ENCODE measurements around the gene SULT1A2. TPM values are rescaled to one million over a fixed set of nuclear protein-coding genes. Genes with fewer than 3 reads are reported as not detected.

SULT1A2 gene
- total and polyA plus RNA-seq, 2 of the 8 experiments (the other 6 are each of a cell fraction or from before 2014, with no cell fraction given) = 0.29 to 0.35 TPM

DNA sequence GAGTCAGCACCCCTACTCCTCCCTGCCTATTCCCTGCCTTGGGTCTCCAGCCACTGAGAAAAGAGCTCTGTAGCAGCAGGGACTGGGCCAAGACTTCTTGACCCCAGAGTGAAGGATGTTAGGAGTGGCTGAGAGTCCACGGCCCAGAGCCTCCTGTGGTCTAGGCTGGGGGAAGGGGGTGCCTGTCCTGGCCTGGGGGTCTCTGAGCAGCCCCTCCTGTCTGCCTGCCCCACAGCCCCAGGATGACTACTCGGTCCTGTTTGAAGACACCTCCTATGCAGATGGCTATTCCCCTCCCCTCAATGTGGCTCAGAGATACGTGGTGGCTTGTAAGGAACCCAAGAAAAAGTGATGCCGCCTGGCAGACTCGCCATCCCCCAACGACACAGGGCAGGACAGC lies 5.5 kb downstream of the SULT1A2 start:
- DNase-seq (ENCODE audit: low read depth in 1 of 2, low spot score in 2 of 2) (no peak), FAIRE-seq (no peak)
- ChIA-PET CTCF (ENCODE audit: partially characterized antibody) (interaction anchor here (1.0 to 1.1 kb wide), 2 partner anchors 16 to 269 kb away, joined by 3 read pairs; no protein-coding TSS in a partner anchor), POLR2A (ENCODE audit: partially characterized antibody) (interaction anchor here (3.2 kb wide), 1 partner anchor 37 kb away, joined by 9 read pairs; the partner anchor contains the start of gene SGF29)
- no peak overlapping the region for H2BK120ac ChIP-seq (replicated peaks; ENCODE audit: low read depth, low read length)
- WGBS, 2 experiments (ENCODE audit: extremely low coverage in 1 of 2, insufficient coverage in 1 of 2, insufficient read length in 1 of 2, insufficient replicate concordance in 2 of 2, low coverage in 1 of 2, low lambda C conversion rate in 2 of 2, missing lambda C conversion rate in 1 of 2) = 78% methylated on average over 6 of the region's 6 CpGs; no CpG with 5 or more reads in 1 of the 2 experiments
- H3K27me3 ChIP-seq (replicated peaks in 1 of 4; ENCODE audit: control insufficient read depth in 3 of 4, extremely low read depth in 1 of 4, insufficient read depth in 3 of 4, low read length in 3 of 4) = no peaks in the 10 kb centered on the region
- H3K4me2 ChIP-seq (ENCODE audit: insufficient read depth in 1 of 2, low read depth in 2 of 2, low read length in 2 of 2) = no peak overlapping the region
- H4K20me1 ChIP-seq (replicated peaks in 1 of 2; ENCODE audit: control insufficient read depth in 1 of 2, insufficient read depth in 2 of 2, low read length in 2 of 2) = peaks cover 0 to 2% of the 10 kb centered on the region in 2 experiments
- no peak overlapping the region for H3K18ac ChIP-seq (ENCODE audit: extremely low read depth, low read length)
- H2BK20ac ChIP-seq (ENCODE audit: low read length) = no peak overlapping the region
- no peaks in the 10 kb centered on the region for H3K9me3 ChIP-seq (ENCODE audit: insufficient read depth in 2 of 2, low read depth in 1 of 2, low read length in 1 of 2)
- H3K14ac ChIP-seq (ENCODE audit: insufficient read length) = no peak overlapping the region
- H2AK5ac ChIP-seq (ENCODE audit: low read depth, low read length) = no peak overlapping the region
- no peak overlapping the region for H2AFZ ChIP-seq (ENCODE audit: low read length)
- H4K8ac ChIP-seq (ENCODE audit: extremely low read depth, insufficient read depth, low read length) = no peak overlapping the region
- H3K23ac ChIP-seq (ENCODE audit: insufficient read length) = no peak overlapping the region
- H3K56ac ChIP-seq (replicated peaks; ENCODE audit: insufficient read length, low read depth, low read length) = no peak overlapping the region
- H3K4me3 ChIP-seq (ENCODE audit: extremely low read depth in 1 of 4, insufficient read depth in 2 of 4, low read depth in 3 of 4, low read length in 4 of 4) = no peak overlapping the region
- H3K79me1 ChIP-seq (ENCODE audit: low read depth, low read length) = no peaks in the 10 kb centered on the region
- no peak overlapping the region for H2BK15ac ChIP-seq (ENCODE audit: low read length)
- H3K9ac ChIP-seq (replicated peaks in 1 of 4; ENCODE audit: extremely low read depth in 1 of 4, low read depth in 3 of 4, low read length in 3 of 4) = no peak overlapping the region
- H3K4me1 ChIP-seq (replicated peaks in 1 of 4; ENCODE audit: control insufficient read depth in 3 of 4, insufficient read depth in 4 of 4, low read length in 3 of 4) = peaks cover 0 to 5% (median 2%) of the 10 kb centered on the region in 4 experiments; a peak in 2 of 7 replicates
- no peak overlapping the region for H3K4ac ChIP-seq (replicated peaks; ENCODE audit: insufficient read length, low read depth, low read length)
- peaks cover 0 to 4% (median 1%) of the 10 kb centered on the region in 4 experiments; a peak in 4 of 8 replicates for H3K36me3 ChIP-seq (ENCODE audit: control insufficient read depth in 2 of 4, insufficient read depth in 4 of 4, low read length in 3 of 4)
- no peak overlapping the region for H2BK12ac ChIP-seq (ENCODE audit: low read depth, low read length)
- no peak overlapping the region for H3K27ac ChIP-seq (ENCODE audit: low read depth, low read length)
- no peak overlapping the region for H4K91ac ChIP-seq (replicated peaks; ENCODE audit: insufficient read length, low read length)
- H3K23me2 ChIP-seq (ENCODE audit: low read depth, low read length) = no peaks in the 10 kb centered on the region
- no peak overlapping the region for H2BK5ac ChIP-seq (ENCODE audit: low read depth, low read length)
- no peaks in the 10 kb centered on the region for H3K79me2 ChIP-seq (ENCODE audit: control insufficient read depth in 1 of 2, insufficient read depth in 2 of 2, low read length in 2 of 2)
- H4K5ac ChIP-seq (ENCODE audit: insufficient read length, low read depth, low read length) = no peak overlapping the region
- TF ChIP-seq TBP (IDR thresholded peaks at IDR 0.05; ENCODE audit: low read depth, low read length) (no peak), RNF2 (IDR thresholded peaks at IDR 0.05; ENCODE audit: borderline replicate concordance, low read depth, low read length, missing control alignments, poor library complexity, severe bottlenecking) (no peak), CREB1 (IDR thresholded peaks at IDR 0.05) (no peak), ATF3 (IDR thresholded peaks at IDR 0.05; ENCODE audit: insufficient read depth, low read depth, low read length) (no peak), SRF (IDR thresholded peaks at IDR 0.05; ENCODE audit: low read depth, low read length) (no peak), SP4 (IDR thresholded peaks at IDR 0.05; ENCODE audit: low read length) (no peak), CHD2 (IDR thresholded peaks at IDR 0.05; ENCODE audit: low read length) (no peak), JUN (IDR thresholded peaks at IDR 0.05; ENCODE audit: low read depth, low read length) (no peak), POU5F1 (IDR thresholded peaks at IDR 0.05; ENCODE audit: low read depth, low read length) (no peak), SIRT6 (IDR thresholded peaks at IDR 0.05; ENCODE audit: low read length) (no peak), BACH1 (IDR thresholded peaks at IDR 0.05; ENCODE audit: low read length) (no peak), EZH2 (IDR thresholded peaks at IDR 0.05; ENCODE audit: low read depth, low read length, severe bottlenecking) (no peak), MAFK (IDR thresholded peaks at IDR 0.05; ENCODE audit: low read depth, low read length) (no peak), EGR1 (IDR thresholded peaks at IDR 0.05; ENCODE audit: borderline replicate concordance, low read depth, low read length) (no peak), SUZ12 (IDR thresholded peaks at IDR 0.05; ENCODE audit: low read length) (no peak)

Data from H1 (cell line).